T-cell (primary cell): Measurements from ENCODE around the gene C16orf87. TPM values are rescaled to one million over a fixed set of nuclear protein-coding genes. Genes with fewer than 3 reads are reported as not detected.
A peak's percentile ranks its signal among the peaks of the same experiment; 100 is the strongest.

Experiments
- ATAC-seq, 4 experiments: fragments of 200-7000 bp in 3 of 4; fragments of 150-1000 bp in 1 of 4; cut with Tn5 transposase; replicated peaks in 1 of 4; 1 replicate in 3 of 4; 2 replicates in 1 of 4; pipeline ENCODE4 v1.10.0; 2021; ENCODE audit warnings: moderate library complexity in 3 of 4, mild to moderate bottlenecking in 2 of 4, moderate number of reproducible peaks in 1 of 4
- CTCF ChIA-PET, 2 donors: fragments of 300-600 bp; sonication (Branson Sonifier 250); formaldehyde crosslinking; loops; one replicate each; lab custom pipeline; 2022; ENCODE audit warnings: antibody characterized with exemption in 2 of 2; lab: Charles Lee
- POLR2A ChIA-PET, 2 donors: fragments of 300-600 bp; sonication (Branson Sonifier 250); formaldehyde crosslinking; loops; one replicate each; lab custom pipeline; 2022; ENCODE audit warnings: antibody characterized with exemption in 2 of 2; lab: Charles Lee
- DNase-seq, 35 experiments: peaks; one replicate each; pipeline versions ENCODE4 v3.0.0 to v3.0.0-alpha.2; 2013 to 2023
- H3K27ac ChIP-seq: one replicate; pipeline ENCODE4 v1.5.1; 2013; ENCODE audit warnings: low read length
- H3K27me3 ChIP-seq, 2 experiments: replicated peaks in 1 of 2; 1 replicate in 1 of 2; 2 replicates in 1 of 2; pipeline versions ENCODE4 v1.6.1 to v1.7.0; 2013; ENCODE audit warnings: low read length in 1 of 2, mixed read lengths in 1 of 2; ENCODE audit not compliant: control insufficient read depth in 2 of 2, insufficient read depth in 2 of 2; ENCODE audit errors: extremely low read depth in 1 of 2
- H3K36me3 ChIP-seq, 2 donors: 1 replicate in 1 of 2; 2 replicates in 1 of 2; pipeline versions ENCODE4 v1.6.1 to v1.7.0; 2013; ENCODE audit warnings: low read length in 1 of 2; ENCODE audit not compliant: control insufficient read depth in 2 of 2, insufficient read depth in 1 of 2; ENCODE audit errors: extremely low read depth in 1 of 2
- H3K4me1 ChIP-seq, 2 experiments: 1 replicate in 1 of 2; 2 replicates in 1 of 2; pipeline versions ENCODE4 v1.6.1 to v1.7.0; 2013; ENCODE audit warnings: low read length in 2 of 2, mixed read lengths in 1 of 2; ENCODE audit not compliant: insufficient read depth in 2 of 2, control insufficient read depth in 1 of 2; ENCODE audit errors: extremely low read depth in 1 of 2
- H3K4me3 ChIP-seq, 2 donors: 1 replicate in 1 of 2; 2 replicates in 1 of 2; pipeline versions ENCODE4 v1.5.1 to v1.7.0; 2013; ENCODE audit warnings: mild to moderate bottlenecking in 2 of 2, low read length in 1 of 2, moderate library complexity in 1 of 2; ENCODE audit not compliant: control insufficient read depth in 1 of 2; ENCODE audit errors: extremely low read depth in 1 of 2
- H3K9me3 ChIP-seq: 2 replicates; pipeline ENCODE4 v1.7.0; 2013
- H3K27ac Mint-ChIP-seq, 2 donors: one replicate each; pipeline ENCODE4 v1.8.0; 2020 to 2021; ENCODE audit warnings: mild to moderate bottlenecking in 2 of 2, mixed read lengths in 2 of 2
- H3K27me3 Mint-ChIP-seq, 2 donors: one replicate each; pipeline ENCODE4 v1.8.0; 2021 to 2022; ENCODE audit warnings: mixed read lengths in 2 of 2
- H3K36me3 Mint-ChIP-seq: one replicate; pipeline ENCODE4 v1.8.0; 2021; ENCODE audit warnings: mixed read lengths
- H3K4me1 Mint-ChIP-seq, 3 donors: one replicate each; pipeline ENCODE4 v1.8.0; 2020 to 2022; ENCODE audit warnings: mixed read lengths in 3 of 3, mild to moderate bottlenecking in 1 of 3
- H3K4me3 Mint-ChIP-seq, 3 donors: one replicate each; pipeline ENCODE4 v1.8.0; 2020 to 2022; ENCODE audit warnings: mild to moderate bottlenecking in 3 of 3, mixed read lengths in 3 of 3, moderate library complexity in 3 of 3
- H3K9me3 Mint-ChIP-seq, 3 donors: one replicate each; pipeline ENCODE4 v1.8.0; 2020 to 2022; ENCODE audit warnings: mixed read lengths in 3 of 3
- WGBS: methylation state at CpG from one replicate; pipeline ENCODE4 v1.1.5; 2013; ENCODE audit warnings: missing lambda C conversion rate; ENCODE audit not compliant: insufficient coverage; 5-methylcytosine and 5-hydroxymethylcytosine counted together
- total RNA-seq, 35 experiments: library from RNA in 6 of 35; stranded (reverse) in 6 of 35; fragments of 120-200 nt in 1 of 35; gene quantifications; one replicate each; pipeline versions ENCODE4 v1.2.1 to v1.2.4 and lab custom pipeline; 2013 to 2026

C16orf87 gene
- total RNA-seq, 5 donors from 2014 or later (not counting 1 experiment from before 2014, with no cell fraction given), result 5.2 to 15.6 (median 7.2) TPM

DNA sequence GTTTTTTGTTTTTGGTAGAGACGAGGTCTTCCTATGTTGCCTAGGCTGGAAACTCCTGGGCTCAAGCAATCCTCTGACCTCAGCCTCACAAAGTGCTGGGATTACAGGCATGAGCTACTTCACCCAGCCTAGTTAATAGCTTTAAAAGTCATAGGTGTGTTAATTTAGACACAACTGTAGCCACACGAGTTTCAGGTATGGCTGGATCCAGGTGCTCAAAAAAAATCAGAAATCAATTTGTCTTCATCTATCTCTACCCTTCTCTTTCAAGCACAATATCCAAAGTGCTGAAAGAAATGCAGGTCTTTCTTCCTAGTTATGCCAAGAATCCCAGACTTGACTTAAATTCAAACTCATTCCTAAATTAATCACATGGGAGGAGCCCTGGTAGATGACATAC is 23.9 kb upstream of the C16orf87 start:
- Histone ChIP-seq H3K4me1 (no peaks in the 10 kb centered on the region), H3K9me3 (no peaks in the 10 kb centered on the region), H3K27ac (no peak overlapping the region), H3K4me3 (no peak overlapping the region), H3K27me3 (no peaks in the 10 kb centered on the region), H3K36me3 (no peaks in the 10 kb centered on the region)
- Mint-ChIP-seq H3K4me1 (no peaks in the 10 kb centered on the region), H3K9me3 (no peaks in the 10 kb centered on the region), H3K36me3 (no peaks in the 10 kb centered on the region), H3K4me3 (no peak overlapping the region), H3K27ac (no peak overlapping the region), H3K27me3 (no peaks in the 10 kb centered on the region)
- WGBS, result 60% methylated on average over 1 of the region's 2 CpGs
- ATAC-seq, result no peak
- POLR2A ChIA-PET, result no interaction called here
- DNase-seq, result no peak
- CTCF ChIA-PET, result interaction anchor here (0.7 to 1.8 kb wide), 5 partner anchors 9 to 75 kb away, joined by 3 to 12 read pairs (median 5); no protein-coding TSS in a partner anchor

DNA sequence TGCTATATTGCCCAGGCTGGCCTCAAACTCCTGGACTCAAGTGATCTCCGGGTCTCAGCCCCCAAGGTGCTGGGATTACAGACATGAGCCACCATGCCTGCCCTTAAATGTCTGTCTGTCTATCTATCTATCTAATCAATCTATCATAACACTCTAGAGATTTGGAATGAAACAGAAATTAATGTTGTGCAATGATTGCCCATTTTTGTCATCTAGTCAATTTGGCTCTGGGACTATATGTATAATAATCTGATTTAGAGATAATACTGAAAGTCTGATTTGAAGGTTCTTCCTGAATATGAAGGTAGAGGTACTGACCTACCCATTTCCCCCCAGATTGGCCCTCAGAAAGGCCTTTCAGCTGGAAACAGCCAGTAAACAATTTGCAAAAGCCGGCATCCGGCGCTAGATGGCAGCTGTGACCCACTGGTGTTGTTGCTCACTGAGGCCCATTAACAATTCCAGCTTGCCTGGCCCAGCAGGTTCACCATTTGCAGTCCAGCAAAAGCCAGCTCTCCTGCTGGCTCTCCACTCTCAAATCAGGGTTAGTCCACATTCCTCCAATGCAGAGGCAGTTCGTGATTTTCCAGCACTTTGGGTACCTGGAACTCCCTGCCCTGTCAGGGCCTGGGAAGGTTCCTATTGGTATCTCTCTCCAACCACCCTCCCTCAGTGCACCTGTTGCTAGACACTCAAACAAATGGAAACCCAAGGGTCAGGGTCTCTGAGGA is 22.9 kb upstream of the C16orf87 start:
- Mint-ChIP-seq H3K36me3 (no peaks in the 10 kb centered on the region), H3K4me3 (no peak overlapping the region), H3K27ac (no peak overlapping the region), H3K9me3 (no peaks in the 10 kb centered on the region), H3K27me3 (no peaks in the 10 kb centered on the region), H3K4me1 (no peaks in the 10 kb centered on the region)
- H3K27me3 ChIP-seq, result no peaks in the 10 kb centered on the region
- DNase-seq, result peak in 32 of 35 experiments; percentile 8 to 67 (median 38)
- H3K36me3 ChIP-seq, result no peaks in the 10 kb centered on the region
- 43% methylated on average over 5 of the region's 5 CpGs for WGBS
- ChIA-PET POLR2A (no interaction called here), CTCF (interaction anchor here (0.5 to 1.8 kb wide), 11 partner anchors 10 to 1495 kb away, joined by 3 to 12 read pairs (median 3); no protein-coding TSS in a partner anchor)
- no peak overlapping the region for H3K27ac ChIP-seq
- H3K4me1 ChIP-seq, result no peaks in the 10 kb centered on the region
- no peak overlapping the region for H3K4me3 ChIP-seq
- no peaks in the 10 kb centered on the region for H3K9me3 ChIP-seq
- peak; percentile 23 to 61 (median 44) for ATAC-seq

DNA sequence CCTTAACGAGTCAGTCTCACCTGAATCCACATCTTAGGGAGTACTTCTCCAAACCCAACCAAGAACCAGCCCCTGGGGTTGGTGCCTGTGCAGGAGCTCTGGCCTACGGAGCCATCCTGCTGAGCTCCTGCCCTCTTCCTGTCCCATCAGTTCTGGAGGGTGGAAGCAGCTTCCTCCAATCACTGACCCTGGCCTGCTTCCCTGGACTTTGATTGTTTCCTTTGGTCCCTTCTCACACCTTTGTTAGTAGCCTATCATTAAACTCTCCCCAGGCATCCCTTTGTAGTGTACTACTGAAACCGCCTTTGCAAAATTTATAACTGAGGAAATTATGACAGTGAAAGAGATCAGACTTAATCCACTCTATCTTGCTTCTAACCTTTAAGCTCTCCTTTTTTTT is 21.1 kb upstream of the C16orf87 start:
- Mint-ChIP-seq H3K36me3 (no peaks in the 10 kb centered on the region), H3K4me3 (no peak overlapping the region), H3K9me3 (no peaks in the 10 kb centered on the region), H3K4me1 (no peaks in the 10 kb centered on the region), H3K27ac (no peak overlapping the region), H3K27me3 (peaks cover 0 to 4% of the 10 kb centered on the region in 2 donors)
- H3K36me3 ChIP-seq, result no peaks in the 10 kb centered on the region
- DNase-seq (no peak), ATAC-seq (no peak)
- CTCF ChIA-PET, result interaction anchor here (0.6 to 0.7 kb wide), 2 partner anchors 57 to 64 kb away, joined by 3 read pairs; no protein-coding TSS in a partner anchor
- H3K4me1 ChIP-seq, result no peaks in the 10 kb centered on the region
- no peak overlapping the region for H3K27ac ChIP-seq
- WGBS, result 100% methylated on average over 1 of the region's 3 CpGs
- no peaks in the 10 kb centered on the region for H3K9me3 ChIP-seq
- POLR2A ChIA-PET, result no interaction called here
- peaks cover 0 to under 1% of the 10 kb centered on the region in 2 experiments for H3K27me3 ChIP-seq
- H3K4me3 ChIP-seq, result no peak overlapping the region

DNA sequence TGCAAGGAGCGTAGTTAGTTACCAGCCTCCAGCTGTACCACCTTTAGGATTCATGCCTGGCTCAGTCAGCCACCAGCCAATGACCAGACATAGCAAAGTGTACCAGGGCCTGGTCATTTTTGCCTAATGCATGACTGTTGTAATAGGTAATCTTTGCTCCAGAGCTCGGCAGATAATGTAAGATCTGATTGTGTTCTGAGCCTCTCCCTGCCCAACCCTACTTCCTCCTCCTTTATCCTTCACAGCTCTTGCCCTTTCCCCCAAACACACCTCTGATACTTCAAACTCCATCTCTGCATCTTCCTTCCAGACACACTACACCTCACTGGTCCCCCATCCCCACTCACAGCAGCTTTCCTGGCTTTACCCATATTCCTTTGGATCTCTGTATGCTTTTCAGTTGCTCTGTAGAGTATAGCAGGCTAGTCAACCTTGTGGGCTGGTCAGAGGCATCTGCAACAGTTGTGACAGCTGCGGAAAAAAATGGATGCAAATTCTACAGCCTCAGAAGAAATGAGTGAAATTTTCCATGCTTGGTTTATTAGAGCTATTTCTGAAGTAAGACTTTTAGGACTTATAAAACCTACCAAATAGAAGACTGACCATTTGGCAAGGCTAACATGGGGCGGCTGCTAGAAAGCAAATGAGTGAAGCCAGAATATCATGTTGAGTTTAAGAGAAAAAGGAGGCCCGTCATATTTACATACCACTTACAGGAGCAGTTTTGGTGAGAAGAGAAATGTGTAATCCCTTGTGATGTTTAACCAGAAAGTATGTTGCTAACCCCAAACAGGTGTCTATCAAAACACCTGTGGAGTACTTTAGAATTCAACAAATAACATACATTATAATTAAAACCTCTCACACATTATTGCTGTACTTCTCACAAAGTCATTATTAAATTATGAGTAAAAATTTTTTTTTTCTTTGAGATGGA is 19.9 kb upstream of the C16orf87 start:
- H3K27me3 ChIP-seq, result peaks cover 0 to 10% of the 10 kb centered on the region in 2 experiments
- CTCF ChIA-PET, result no interaction called here
- no peak overlapping the region for H3K4me3 ChIP-seq
- H3K27me3 Mint-ChIP-seq, result peaks cover 2 to 4% of the 10 kb centered on the region in 2 donors
- H3K9me3 ChIP-seq, result no peaks in the 10 kb centered on the region
- DNase-seq, result no peak
- H3K9me3 Mint-ChIP-seq, result no peaks in the 10 kb centered on the region
- no peak overlapping the region for H3K4me3 Mint-ChIP-seq
- H3K27ac ChIP-seq, result no peak overlapping the region
- H3K4me1 Mint-ChIP-seq, result no peaks in the 10 kb centered on the region
- ATAC-seq, result no peak
- H3K4me1 ChIP-seq, result no peaks in the 10 kb centered on the region
- no peak overlapping the region for H3K27ac Mint-ChIP-seq
- 83% methylated on average over 1 of the region's 5 CpGs for WGBS
- H3K36me3 ChIP-seq, result no peaks in the 10 kb centered on the region
- POLR2A ChIA-PET, result no interaction called here
- no peaks in the 10 kb centered on the region for H3K36me3 Mint-ChIP-seq

DNA sequence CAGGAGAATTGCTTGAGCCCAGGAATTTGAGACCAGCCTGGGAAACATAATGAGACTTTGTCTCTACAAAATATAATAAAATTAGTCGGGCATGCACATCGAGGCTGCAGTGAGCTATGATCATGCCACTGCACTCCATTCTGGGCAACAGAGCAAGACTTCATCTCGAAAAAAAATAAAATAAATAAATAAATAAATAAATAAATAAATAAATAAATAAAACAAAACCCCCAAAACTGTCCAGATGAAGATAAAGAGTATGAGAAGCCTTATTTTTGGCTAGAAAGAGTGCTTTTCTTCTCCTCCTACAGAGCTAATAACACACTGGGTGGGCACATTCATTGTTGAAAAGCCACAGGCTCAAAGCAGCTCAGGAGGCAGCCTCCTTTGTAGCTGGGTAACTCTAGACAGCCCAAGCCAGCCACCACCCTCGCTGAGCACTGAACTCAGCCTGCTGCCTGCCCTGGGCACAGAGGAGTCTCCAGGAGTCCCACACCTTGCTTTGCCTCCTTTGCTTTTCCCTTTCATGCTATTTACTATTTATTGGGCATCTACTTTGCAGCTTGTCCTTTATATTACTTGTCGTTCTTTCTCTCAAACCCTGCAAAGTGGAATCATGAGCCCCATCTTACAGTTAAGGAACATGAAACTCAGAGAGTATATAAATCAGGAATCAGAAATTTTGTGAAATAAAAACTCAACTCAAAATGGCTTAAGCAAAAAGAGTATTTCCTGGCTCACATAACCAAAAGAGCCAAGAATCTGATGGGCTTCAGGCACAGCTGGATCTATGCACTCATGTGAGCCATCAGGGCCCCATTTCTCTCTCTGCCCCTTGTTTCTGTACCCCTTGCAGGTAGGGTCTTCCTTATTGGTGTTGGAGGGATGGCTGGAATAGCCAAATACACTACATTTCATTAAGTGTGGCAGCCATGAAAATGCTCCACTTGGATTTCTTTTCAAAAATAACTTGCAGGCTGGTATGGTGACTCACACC is 18.1 kb upstream of the C16orf87 start:
- CTCF ChIA-PET, result no interaction called here
- Histone ChIP-seq H3K9me3 (no peaks in the 10 kb centered on the region), H3K4me3 (no peak overlapping the region), H3K4me1 (no peaks in the 10 kb centered on the region), H3K27ac (no peak overlapping the region), H3K27me3 (peaks cover 0 to 26% of the 10 kb centered on the region in 2 experiments), H3K36me3 (no peaks in the 10 kb centered on the region)
- Mint-ChIP-seq H3K36me3 (no peaks in the 10 kb centered on the region), H3K9me3 (no peaks in the 10 kb centered on the region), H3K27ac (no peak overlapping the region), H3K4me3 (no peak overlapping the region), H3K4me1 (no peaks in the 10 kb centered on the region), H3K27me3 (peaks cover 4 to 8% of the 10 kb centered on the region in 2 donors)
- ATAC-seq (no peak), DNase-seq (no peak)
- POLR2A ChIA-PET, result no interaction called here
- no CpG with 5 or more reads among the region's 5 CpGs for whole genome bisulfite sequencing
